Tibial nerve (tissue), 4 donors: ENCODE data around the gene TBC1D22A.

Experiments used
- CTCF ChIP-seq, 5 experiments: fragments of 200-600 bp in 3 of 5; fragments of 450-650 bp in 2 of 5; sonication (generic) in 3 of 5; IDR thresholded peaks; one replicate each; pipeline ENCODE4 v1.5.1; 2016 to 2019; ENCODE audit warnings: antibody characterized with exemption in 5 of 5, mild to moderate bottlenecking in 3 of 5, moderate library complexity in 2 of 5
- EP300 ChIP-seq, 2 donors: sonication (generic); formaldehyde crosslinking; IDR thresholded peaks; one replicate each; pipeline ENCODE4 v1.6.1; 2017; ENCODE audit warnings: antibody characterized with exemption in 2 of 2, mild to moderate bottlenecking in 1 of 2
- POLR2A ChIP-seq, 2 donors: fragments of 450-650 bp; IDR thresholded peaks; one replicate each; pipeline ENCODE4 v1.6.1; 2017; ENCODE audit warnings: antibody characterized with exemption in 2 of 2, mild to moderate bottlenecking in 2 of 2, moderate library complexity in 2 of 2

GRCh38 chr22:47152236-47152635 lies 389.8 kb downstream of the TBC1D22A start:
- TF ChIP-seq POLR2A (IDR thresholded peaks at IDR 0.05), result no peak
- TF ChIP-seq CTCF (IDR thresholded peaks at IDR 0.05), result no peak
- TF ChIP-seq EP300 (IDR thresholded peaks at IDR 0.05), result no peak
